PC-3 (cell line): ENCODE measurements around the gene CTNND2. TPM values are rescaled to one million over a fixed set of nuclear protein-coding genes. Genes with fewer than 3 reads are reported as not detected.

Experiments
- ATAC-seq: fragments of 200-7000 bp; cut with Tn5 transposase; 2 replicates; pipeline ENCODE4 v1.9.1; 2020; ENCODE audit warnings: mild to moderate bottlenecking, moderate library complexity
- BruUV-seq: library from RNA; stranded (reverse); fragments of 400-500 nt; replicated peaks from 2 replicates; lab custom pipeline; 2021; lab: Mats Ljungman, UMichigan
- CTCF ChIA-PET: fragments of 300-600 bp; sonication (Branson Sonifier 250); formaldehyde crosslinking; loops from one replicate; lab custom pipeline; 2022; ENCODE audit warnings: antibody characterized with exemption; lab: Charles Lee
- POLR2A ChIA-PET: fragments of 300-600 bp; sonication (Branson Sonifier 250); formaldehyde crosslinking; loops from one replicate; lab custom pipeline; 2022; ENCODE audit warnings: antibody characterized with exemption; ENCODE audit not compliant: unreplicated experiment; lab: Charles Lee
- DNase-seq: peaks from one replicate; pipeline ENCODE4 v3.0.0-alpha.2; 2015
- H2AFZ ChIP-seq: fragments of 300-600 bp; sonication (generic); 2 replicates; pipeline ENCODE4 v1.6.0; 2016; ENCODE audit warnings: antibody characterized with exemption, low read length
- H3F3A ChIP-seq: fragments of 300-600 bp; sonication (generic); one replicate; pipeline ENCODE4 v1.6.0; 2017; ENCODE audit warnings: antibody characterized with exemption, low read length, control low read depth, mild to moderate bottlenecking; ENCODE audit not compliant: unreplicated experiment
- H3K27ac ChIP-seq: fragments of 300-600 bp; sonication (generic); 2 replicates; pipeline ENCODE4 v1.5.1; 2016; ENCODE audit warnings: mild to moderate bottlenecking, low read length
- H3K27me3 ChIP-seq: fragments of 300-600 bp; sonication (generic); 2 replicates; pipeline ENCODE4 v1.6.1; 2016; ENCODE audit warnings: low read length, mixed read lengths
- H3K36me3 ChIP-seq: fragments of 300-600 bp; sonication (generic); 2 replicates; pipeline ENCODE4 v1.6.1; 2016; ENCODE audit warnings: low read depth, mixed run types, low read length, mixed read lengths
- H3K4me1 ChIP-seq: fragments of 300-600 bp; sonication (generic); 2 replicates; pipeline ENCODE4 v1.5.1; 2016; ENCODE audit warnings: low read length; ENCODE audit not compliant: insufficient read depth
- H3K4me2 ChIP-seq: fragments of 300-600 bp; sonication (generic); 2 replicates; pipeline ENCODE4 v1.6.0; 2016; ENCODE audit warnings: low read length
- H3K4me3 ChIP-seq: fragments of 300-600 bp; sonication (generic); 2 replicates; pipeline ENCODE4 v1.5.1; 2016; ENCODE audit warnings: mild to moderate bottlenecking, low read length, mixed read lengths
- H3K79me2 ChIP-seq: fragments of 300-600 bp; sonication (generic); 2 replicates; pipeline ENCODE4 v1.6.1; 2017; ENCODE audit warnings: low read length, mixed read lengths
- H3K9ac ChIP-seq: fragments of 300-600 bp; sonication (generic); 2 replicates; pipeline ENCODE4 v1.6.0; 2016; ENCODE audit warnings: mild to moderate bottlenecking, low read length
- H3K9me2 ChIP-seq: fragments of 300-600 bp; sonication (generic); replicated peaks from 2 replicates; pipeline ENCODE4 v1.6.1; 2016; ENCODE audit warnings: mixed run types, low read length, mixed read lengths
- H3K9me3 ChIP-seq: fragments of 300-600 bp; sonication (generic); 2 replicates; pipeline ENCODE4 v1.6.1; 2016; ENCODE audit warnings: low read length, mixed read lengths
- H4K20me1 ChIP-seq: fragments of 300-600 bp; sonication (generic); 2 replicates; pipeline ENCODE4 v1.6.1; 2016; ENCODE audit warnings: low read length, mixed read lengths
- EZH2 ChIP-seq: fragments of 300-600 bp; sonication (generic); IDR thresholded peaks from one replicate; pipeline ENCODE4 v1.6.1; 2017; ENCODE audit warnings: antibody characterized with exemption, mild to moderate bottlenecking, low read length; ENCODE audit not compliant: unreplicated experiment
- EZH2phosphoT487 ChIP-seq: fragments of 300-600 bp; sonication (generic); IDR thresholded peaks from 2 replicates; pipeline ENCODE4 v1.6.1; 2018; ENCODE audit warnings: mild to moderate bottlenecking, antibody characterized with exemption, low read length, borderline replicate concordance
- intact Hi-C: fragments of 100-400 bp; cut with micrococcal nuclease; formaldehyde crosslinking; loops from 2 replicates; pipeline ENCODE4 v1.9.0; 2023
- total RNA-seq: library from RNA; depleted of rRNA; stranded (reverse); fragments of >200 nt; gene quantifications from 2 replicates; pipeline ENCODE4 v1.2.3, GENCODE V29; 2014
- TF ChIP-seq, protein P1 (sequence below): fragments of 300-600 bp; sonication (generic); conservative IDR thresholded peaks from 2 replicates; pipeline ENCODE4 v1.5.1; 2017; ENCODE audit warnings: antibody characterized with exemption, low read depth, mild to moderate bottlenecking, low read length

CTNND2 gene
- total RNA-seq, 1 experiment from 2014 or later = 1.8 TPM

- POLR2A ChIA-PET = interaction anchor here (0.6 kb wide), 1 partner anchor 1197 kb away, joined by 3 read pairs; no protein-coding TSS in a partner anchor
- H3K4me1 ChIP-seq = peaks cover 9% of the 10 kb centered on the region; the same call in 1 of the 2 replicates
- DNase-seq (peak; percentile 11), ATAC-seq (peak; percentile 52)
- CTCF ChIA-PET = no interaction called here
- H3K27me3 ChIP-seq = peaks cover 20% of the 10 kb centered on the region
- BruUV-seq = no TSS peak
- H3K4me3 ChIP-seq = no peak overlapping the region
- H4K20me1 ChIP-seq = no peaks in the 10 kb centered on the region; the same call in 1 of the 2 replicates
- H3K9me2 ChIP-seq = no peaks in the 10 kb centered on the region
- no peak overlapping the region for H2AFZ ChIP-seq
- no peaks in the 10 kb centered on the region for H3F3A ChIP-seq
- H3K4me2 ChIP-seq = no peak overlapping the region
- intact Hi-C loops = loop anchor here (5.0 kb wide), 1 partner anchor 50 kb away; no protein-coding TSS in a partner anchor
- TF ChIP-seq, protein P1, sequence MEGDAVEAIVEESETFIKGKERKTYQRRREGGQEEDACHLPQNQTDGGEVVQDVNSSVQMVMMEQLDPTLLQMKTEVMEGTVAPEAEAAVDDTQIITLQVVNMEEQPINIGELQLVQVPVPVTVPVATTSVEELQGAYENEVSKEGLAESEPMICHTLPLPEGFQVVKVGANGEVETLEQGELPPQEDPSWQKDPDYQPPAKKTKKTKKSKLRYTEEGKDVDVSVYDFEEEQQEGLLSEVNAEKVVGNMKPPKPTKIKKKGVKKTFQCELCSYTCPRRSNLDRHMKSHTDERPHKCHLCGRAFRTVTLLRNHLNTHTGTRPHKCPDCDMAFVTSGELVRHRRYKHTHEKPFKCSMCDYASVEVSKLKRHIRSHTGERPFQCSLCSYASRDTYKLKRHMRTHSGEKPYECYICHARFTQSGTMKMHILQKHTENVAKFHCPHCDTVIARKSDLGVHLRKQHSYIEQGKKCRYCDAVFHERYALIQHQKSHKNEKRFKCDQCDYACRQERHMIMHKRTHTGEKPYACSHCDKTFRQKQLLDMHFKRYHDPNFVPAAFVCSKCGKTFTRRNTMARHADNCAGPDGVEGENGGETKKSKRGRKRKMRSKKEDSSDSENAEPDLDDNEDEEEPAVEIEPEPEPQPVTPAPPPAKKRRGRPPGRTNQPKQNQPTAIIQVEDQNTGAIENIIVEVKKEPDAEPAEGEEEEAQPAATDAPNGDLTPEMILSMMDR = no peak
- TF ChIP-seq EZH2phosphoT487 = no peak
- no peak for TF ChIP-seq EZH2
- H3K9me3 ChIP-seq = no peaks in the 10 kb centered on the region
- H3K36me3 ChIP-seq = no peaks in the 10 kb centered on the region
- no peak overlapping the region for H3K9ac ChIP-seq
- H3K27ac ChIP-seq = no peak overlapping the region
- H3K79me2 ChIP-seq = no peaks in the 10 kb centered on the region
Measured at GRCh38 chr5:11557063-11557462, 347.2 kb downstream of the CTNND2 start.

DNA sequence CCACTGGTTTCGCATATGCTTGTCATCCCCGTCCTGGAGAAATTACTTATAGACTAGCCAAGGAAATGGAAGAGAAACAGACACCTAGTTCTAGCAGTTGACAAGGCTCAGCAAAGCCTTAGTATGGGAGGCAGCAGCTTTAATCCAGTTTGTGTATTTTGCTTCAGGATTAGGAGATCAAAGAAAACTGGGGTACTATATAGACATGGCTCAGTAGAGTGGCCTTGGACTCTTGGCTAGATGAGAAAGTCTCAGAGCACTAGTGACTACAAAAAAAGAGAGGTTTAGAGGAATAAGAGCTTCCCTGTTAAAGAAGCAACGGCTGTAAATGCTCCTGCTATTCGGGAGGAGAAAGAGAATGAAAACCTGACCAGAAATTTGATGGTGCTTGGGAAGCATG lies 349.1 kb downstream of the CTNND2 start:
- peaks cover 26% of the 10 kb centered on the region for H3K27me3 ChIP-seq
- no peaks in the 10 kb centered on the region for H3K9me3 ChIP-seq
- intact Hi-C loops = loop anchor here (5.0 kb wide), 1 partner anchor 48 kb away; no protein-coding TSS in a partner anchor
- no TSS peak for BruUV-seq
- H3K4me1 ChIP-seq = no peaks in the 10 kb centered on the region
- H3K36me3 ChIP-seq = no peaks in the 10 kb centered on the region
- ChIA-PET POLR2A (no interaction called here), CTCF (no interaction called here)
- DNase-seq (no peak), ATAC-seq (no peak)
- TF ChIP-seq EZH2phosphoT487 (no peak), EZH2 (no peak)
- TF ChIP-seq, protein P1 = no peak
- no peak overlapping the region for H3K4me3 ChIP-seq
- H3K79me2 ChIP-seq = no peaks in the 10 kb centered on the region
- H4K20me1 ChIP-seq = no peaks in the 10 kb centered on the region; the same call in 1 of the 2 replicates
- no peak overlapping the region for H3K27ac ChIP-seq
- no peak overlapping the region for H3K9ac ChIP-seq
- H2AFZ ChIP-seq = no peak overlapping the region
- no peaks in the 10 kb centered on the region for H3K9me2 ChIP-seq
- H3K4me2 ChIP-seq = no peak overlapping the region
- no peaks in the 10 kb centered on the region for H3F3A ChIP-seq

GRCh38 chr5:11547730-11548129 lies 356.5 kb downstream of the CTNND2 start:
- Histone ChIP-seq H3F3A (no peaks in the 10 kb centered on the region), H3K27me3 (peaks cover 40% of the 10 kb centered on the region; the same call in 1 of the 2 replicates), H2AFZ (no peak overlapping the region), H3K4me1 (no peaks in the 10 kb centered on the region), H3K27ac (no peak overlapping the region), H3K36me3 (no peaks in the 10 kb centered on the region), H4K20me1 (no peaks in the 10 kb centered on the region), H3K4me2 (no peak overlapping the region), H3K9ac (no peak overlapping the region), H3K9me2 (no peaks in the 10 kb centered on the region), H3K9me3 (no peaks in the 10 kb centered on the region), H3K4me3 (no peak overlapping the region), H3K79me2 (no peaks in the 10 kb centered on the region)
- intact Hi-C loops = no loop called here
- POLR2A ChIA-PET = no interaction called here
- no TSS peak for BruUV-seq
- CTCF ChIA-PET = no interaction called here
- ATAC-seq (no peak), DNase-seq (no peak)
- TF ChIP-seq EZH2 = no peak
- TF ChIP-seq, protein P1 = no peak
- no peak for TF ChIP-seq EZH2phosphoT487
